Sigmoid colon (tissue), 4 donors: Measurements from ENCODE around the gene IRS2.

Experiments used
- EP300 ChIP-seq, 4 donors: sonication (generic); formaldehyde crosslinking; IDR thresholded peaks; one replicate each; pipeline ENCODE4 v1.6.1; 2017; ENCODE audit warnings: antibody characterized with exemption in 4 of 4
- POLR2A ChIP-seq, 2 donors: fragments of 450-650 bp; IDR thresholded peaks; one replicate each; pipeline ENCODE4 v1.6.1; 2016; ENCODE audit warnings: antibody characterized with exemption in 2 of 2, mild to moderate bottlenecking in 2 of 2, moderate library complexity in 2 of 2

- TF ChIP-seq EP300 (IDR thresholded peaks at IDR 0.05) = no peak
- no peak for TF ChIP-seq POLR2A (IDR thresholded peaks at IDR 0.05)
Observed at GRCh38 chr13:109737606-109738005, 48.8 kb downstream of the IRS2 start.
